ENCODE measurements around the gene RHOA.

The RHOA gene

GRCh38 chr3:49313896-49314688, 97.7 kb downstream of the RHOA start:
- no peak for DNase-seq

GRCh38 chr3:49311283-49311682, 100.5 kb downstream of the RHOA start:
- DNase-seq = no peak

GRCh38 chr3:49310677-49311076, 101.1 kb downstream of the RHOA start:
- no peak for DNase-seq
